GM12875 (cell line): ENCODE data around the gene NAPB.

Experiments
- H3K4me3 ChIP-seq: one replicate; pipeline ENCODE4 v1.5.1; 2011; ENCODE audit warnings: low read depth, low read length, control low read depth
- CTCF ChIP-seq: IDR thresholded peaks from 2 replicates; pipeline ENCODE4 v1.5.1; 2011; ENCODE audit warnings: low read depth, mild to moderate bottlenecking, control low read depth, inconsistent platforms, low read length, moderate library complexity, borderline replicate concordance; ENCODE audit not compliant: insufficient read depth

The NAPB gene

GRCh38 chr20:23369072-23369823 is 52.0 kb downstream of the NAPB start:
- TF ChIP-seq CTCF, result no peak

GRCh38 chr20:23368316-23369071 is 52.8 kb downstream of the NAPB start:
- TF ChIP-seq CTCF, result no peak
- H3K4me3 ChIP-seq, result no peak overlapping the region

More at GRCh38 chr20:23369072-23369823, 52.0 kb downstream of the NAPB start:
- H3K4me3 ChIP-seq, result no peak overlapping the region

DNA sequence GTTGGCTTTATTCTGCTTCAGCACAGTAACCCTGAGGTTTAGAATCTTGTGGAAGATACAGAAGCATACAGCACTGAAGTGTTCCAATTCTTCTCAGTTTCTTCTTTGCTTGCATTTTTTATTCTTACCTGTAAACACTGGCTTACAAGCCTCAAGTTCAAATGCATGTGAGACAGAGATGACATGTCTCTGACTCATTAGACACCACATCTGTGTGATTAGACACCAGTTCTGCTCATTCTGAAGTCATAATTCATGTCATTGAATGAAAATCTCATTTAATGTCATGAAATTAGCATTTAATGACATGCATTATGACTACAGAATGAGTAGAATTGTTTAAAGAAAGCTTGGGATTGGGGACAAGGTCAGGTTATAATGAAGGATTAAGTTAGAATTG is 53.5 kb downstream of the NAPB start:
- H3K4me3 ChIP-seq, result no peak overlapping the region
- no peak for TF ChIP-seq CTCF

GRCh38 chr20:23366384-23366783 is 54.9 kb downstream of the NAPB start:
- no peak overlapping the region for H3K4me3 ChIP-seq
- no peak for TF ChIP-seq CTCF

DNA sequence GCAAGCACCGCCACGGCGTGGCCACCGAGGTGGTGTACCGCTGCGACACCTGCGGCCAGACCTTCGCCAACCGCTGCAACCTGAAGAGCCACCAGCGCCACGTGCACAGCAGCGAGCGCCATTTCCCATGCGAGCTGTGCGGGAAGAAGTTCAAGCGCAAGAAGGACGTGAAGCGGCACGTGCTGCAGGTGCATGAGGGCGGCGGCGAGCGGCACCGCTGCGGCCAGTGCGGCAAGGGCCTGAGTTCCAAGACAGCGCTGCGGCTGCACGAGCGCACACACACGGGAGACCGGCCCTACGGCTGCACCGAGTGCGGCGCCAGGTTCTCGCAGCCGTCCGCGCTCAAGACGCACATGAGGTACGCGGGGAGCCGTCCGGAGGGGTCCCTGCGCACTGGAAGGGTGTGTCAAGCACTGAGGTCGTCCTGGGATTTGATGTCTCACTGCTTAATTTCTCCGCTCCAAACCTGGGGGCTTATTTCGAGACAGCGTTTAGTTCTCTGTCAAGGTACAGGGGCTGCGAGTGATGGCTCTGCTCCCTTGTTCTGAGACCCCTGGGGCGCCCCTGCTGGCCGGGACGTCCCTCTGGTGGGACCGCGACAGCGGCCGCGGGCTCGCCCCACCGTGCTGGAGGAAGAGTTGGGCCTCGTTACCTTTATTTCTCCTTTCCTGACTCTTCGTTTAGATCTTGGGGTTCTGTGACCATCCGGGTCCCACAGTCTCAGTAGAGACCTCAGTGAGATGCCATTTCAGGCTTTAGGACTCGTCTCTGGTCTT is 55.7 kb downstream of the NAPB start:
- no peak for TF ChIP-seq CTCF
- H3K4me3 ChIP-seq, result no peak overlapping the region

DNA sequence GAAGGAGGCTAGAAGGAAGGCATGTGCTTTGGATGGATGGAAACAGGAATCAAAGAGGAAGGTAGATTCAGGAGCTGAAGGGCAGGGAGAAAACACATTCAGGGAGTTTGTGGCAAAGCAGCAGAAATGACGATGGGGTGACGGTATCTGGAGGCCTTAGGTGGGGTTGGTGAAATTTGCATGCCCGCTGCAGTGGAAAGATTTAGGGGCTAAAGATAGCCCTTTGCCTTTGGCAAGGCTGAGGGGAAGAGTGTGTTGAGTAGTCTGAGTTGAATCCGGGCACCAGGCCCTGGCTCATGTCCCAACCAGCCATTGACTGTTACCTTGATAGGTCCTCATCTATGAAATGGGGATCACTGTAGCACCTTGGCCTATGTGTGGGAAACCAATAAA is 58.0 kb downstream of the NAPB start:
- peak overlapping the region; percentile 79 for H3K4me3 ChIP-seq
- no peak for TF ChIP-seq CTCF
